ENCODE data around the gene DSCAM. TPM values are rescaled to one million over a fixed set of nuclear protein-coding genes. Genes with fewer than 3 reads are reported as not detected.

The DSCAM gene
- total RNA-seq, 2 experiments from 2014 or later: not detected

DNA sequence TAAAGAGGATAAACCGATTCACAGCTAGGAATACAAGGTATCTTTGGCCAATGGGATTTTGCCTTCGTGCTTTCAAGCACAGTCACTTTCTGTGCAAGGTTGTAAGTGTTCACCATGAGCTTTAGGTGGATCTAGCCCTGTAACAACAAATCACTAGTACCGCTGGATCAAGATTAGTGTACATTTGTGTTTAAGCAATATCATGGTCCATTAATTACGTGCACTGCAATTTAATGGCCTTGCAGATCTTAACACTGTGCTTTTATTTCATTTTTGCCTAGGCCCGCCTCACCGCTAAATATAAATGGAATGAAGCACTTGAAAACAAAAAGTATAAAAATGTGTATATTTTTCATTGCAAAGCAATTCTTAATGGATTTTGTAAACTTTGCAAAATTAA is 461.1 kb downstream of the DSCAM start:
- Mint-ChIP-seq H3K4me1 (ENCODE audit: low read depth) (no peaks in the 10 kb centered on the region), H3K4me3 (no peak overlapping the region), H3K27me3 (peaks cover 10% of the 10 kb centered on the region), H3K27ac (no peak overlapping the region), H3K9me3 (peaks cover 2% of the 10 kb centered on the region), H3K36me3 (ENCODE audit: low read depth) (no peaks in the 10 kb centered on the region)
- Histone ChIP-seq H3K4me1 (ENCODE audit: insufficient read depth, low read length) (no peaks in the 10 kb centered on the region), H3K27ac (ENCODE audit: low read depth in 1 of 2, low read length in 2 of 2) (no peak overlapping the region), H3K27me3 (ENCODE audit: control insufficient read depth in 1 of 2, insufficient read depth in 2 of 2, low read length in 2 of 2) (no peaks in the 10 kb centered on the region), H3K36me3 (ENCODE audit: insufficient read depth, low read length) (no peaks in the 10 kb centered on the region), H3K9me3 (ENCODE audit: control insufficient read depth in 1 of 2, insufficient read depth in 1 of 2, low read length in 2 of 2) (peaks cover 0 to 10% of the 10 kb centered on the region in 2 experiments), H3K4me3 (ENCODE audit: low read length) (no peak overlapping the region)
- ChIA-PET CTCF (no interaction called here), POLR2A (no interaction called here)
- ATAC-seq (ENCODE audit: poor library complexity) (no peak), DNase-seq (no peak)
- TF ChIP-seq, protein P1, sequence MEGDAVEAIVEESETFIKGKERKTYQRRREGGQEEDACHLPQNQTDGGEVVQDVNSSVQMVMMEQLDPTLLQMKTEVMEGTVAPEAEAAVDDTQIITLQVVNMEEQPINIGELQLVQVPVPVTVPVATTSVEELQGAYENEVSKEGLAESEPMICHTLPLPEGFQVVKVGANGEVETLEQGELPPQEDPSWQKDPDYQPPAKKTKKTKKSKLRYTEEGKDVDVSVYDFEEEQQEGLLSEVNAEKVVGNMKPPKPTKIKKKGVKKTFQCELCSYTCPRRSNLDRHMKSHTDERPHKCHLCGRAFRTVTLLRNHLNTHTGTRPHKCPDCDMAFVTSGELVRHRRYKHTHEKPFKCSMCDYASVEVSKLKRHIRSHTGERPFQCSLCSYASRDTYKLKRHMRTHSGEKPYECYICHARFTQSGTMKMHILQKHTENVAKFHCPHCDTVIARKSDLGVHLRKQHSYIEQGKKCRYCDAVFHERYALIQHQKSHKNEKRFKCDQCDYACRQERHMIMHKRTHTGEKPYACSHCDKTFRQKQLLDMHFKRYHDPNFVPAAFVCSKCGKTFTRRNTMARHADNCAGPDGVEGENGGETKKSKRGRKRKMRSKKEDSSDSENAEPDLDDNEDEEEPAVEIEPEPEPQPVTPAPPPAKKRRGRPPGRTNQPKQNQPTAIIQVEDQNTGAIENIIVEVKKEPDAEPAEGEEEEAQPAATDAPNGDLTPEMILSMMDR (IDR thresholded peaks at IDR 0.05): no peak
- intact Hi-C loops (cut with DNase I, micrococcal nuclease): no loop called here

DNA sequence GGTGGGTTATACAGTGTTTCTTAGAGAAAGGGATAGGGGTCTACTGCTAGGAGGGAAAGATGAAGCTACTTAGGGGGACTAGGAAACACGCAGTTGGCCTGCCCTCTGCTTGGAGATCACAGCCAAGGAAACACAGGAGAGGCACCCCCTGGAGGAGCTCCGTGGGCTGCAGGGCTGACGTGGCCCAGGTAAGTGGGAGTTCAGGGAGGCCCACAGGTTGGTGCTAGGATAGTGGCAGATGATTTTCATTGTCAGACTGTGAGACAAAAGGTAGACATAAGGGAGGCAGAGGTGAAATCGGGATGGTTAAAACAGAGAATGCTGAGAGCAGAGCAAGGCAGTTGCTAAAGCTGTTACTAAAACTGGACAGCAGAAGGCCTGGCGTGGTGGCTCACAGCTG is 463.0 kb downstream of the DSCAM start:
- no peaks in the 10 kb centered on the region for H3K36me3 Mint-ChIP-seq (ENCODE audit: low read depth)
- Histone ChIP-seq H3K27ac (ENCODE audit: low read depth in 1 of 2, low read length in 2 of 2) (no peak overlapping the region), H3K27me3 (ENCODE audit: control insufficient read depth in 1 of 2, insufficient read depth in 2 of 2, low read length in 2 of 2) (no peaks in the 10 kb centered on the region), H3K4me3 (ENCODE audit: low read length) (no peak overlapping the region), H3K4me1 (ENCODE audit: insufficient read depth, low read length) (no peaks in the 10 kb centered on the region), H3K36me3 (ENCODE audit: insufficient read depth, low read length) (no peaks in the 10 kb centered on the region), H3K9me3 (ENCODE audit: control insufficient read depth in 1 of 2, insufficient read depth in 1 of 2, low read length in 2 of 2) (peaks cover 0 to 10% of the 10 kb centered on the region in 2 experiments)
- DNase-seq (no peak), ATAC-seq (ENCODE audit: poor library complexity) (no peak)
- H3K27me3 Mint-ChIP-seq: peaks cover 7% of the 10 kb centered on the region
- H3K4me1 Mint-ChIP-seq (ENCODE audit: low read depth): no peaks in the 10 kb centered on the region
- CTCF ChIA-PET: no interaction called here
- TF ChIP-seq, protein P1 (IDR thresholded peaks at IDR 0.05): no peak
- no peak overlapping the region for H3K27ac Mint-ChIP-seq
- no peak overlapping the region for H3K4me3 Mint-ChIP-seq
- POLR2A ChIA-PET: no interaction called here
- no peaks in the 10 kb centered on the region for H3K9me3 Mint-ChIP-seq
- intact Hi-C loops (cut with DNase I, micrococcal nuclease): no loop called here

DNA sequence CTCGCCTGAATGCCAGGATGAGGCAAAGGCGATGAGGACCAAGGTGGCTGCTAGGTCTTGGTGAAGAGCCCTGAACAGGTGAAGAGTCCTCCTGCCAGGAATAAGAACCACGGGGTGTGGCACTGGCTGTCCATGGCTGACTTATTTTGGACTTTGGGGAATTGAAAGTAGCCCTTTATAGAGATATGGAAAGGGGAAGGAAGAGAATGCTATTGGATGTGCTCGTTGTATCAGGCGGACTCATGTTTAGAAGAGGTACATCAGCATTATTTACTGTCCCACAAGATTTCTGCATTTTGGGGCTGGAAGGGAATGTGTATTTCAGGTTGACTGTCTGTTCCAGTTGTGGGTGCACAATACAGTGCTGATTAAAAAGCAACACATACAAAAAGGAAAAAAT is 465.8 kb downstream of the DSCAM start:
- H3K36me3 ChIP-seq (ENCODE audit: insufficient read depth, low read length): no peaks in the 10 kb centered on the region
- H3K27ac Mint-ChIP-seq: no peak overlapping the region
- intact Hi-C loops (cut with DNase I, micrococcal nuclease): no loop called here
- ChIA-PET POLR2A (no interaction called here), CTCF (no interaction called here)
- ATAC-seq (ENCODE audit: poor library complexity): no peak
- no peak overlapping the region for H3K27ac ChIP-seq (ENCODE audit: low read depth in 1 of 2, low read length in 2 of 2)
- no peaks in the 10 kb centered on the region for H3K27me3 Mint-ChIP-seq
- no peaks in the 10 kb centered on the region for H3K4me1 Mint-ChIP-seq (ENCODE audit: low read depth)
- H3K4me3 ChIP-seq (ENCODE audit: low read length): no peak overlapping the region
- H3K9me3 ChIP-seq (ENCODE audit: control insufficient read depth in 1 of 2, insufficient read depth in 1 of 2, low read length in 2 of 2): peaks cover 0 to 11% of the 10 kb centered on the region in 2 experiments
- TF ChIP-seq, protein P1 (IDR thresholded peaks at IDR 0.05): no peak
- H3K36me3 Mint-ChIP-seq (ENCODE audit: low read depth): no peaks in the 10 kb centered on the region
- no peak overlapping the region for H3K4me3 Mint-ChIP-seq
- H3K9me3 Mint-ChIP-seq: no peaks in the 10 kb centered on the region
- DNase-seq: no peak
- no peaks in the 10 kb centered on the region for H3K4me1 ChIP-seq (ENCODE audit: insufficient read depth, low read length)
- no peaks in the 10 kb centered on the region for H3K27me3 ChIP-seq (ENCODE audit: control insufficient read depth in 1 of 2, insufficient read depth in 2 of 2, low read length in 2 of 2)
